PFSK-1 (cell line): ENCODE data around the gene DRD2.

Experiments
- FOXP2 ChIP-seq: optimal IDR thresholded peaks from 2 replicates; pipeline ENCODE3; 2011; ENCODE audit warnings: borderline replicate concordance, control low read depth, inconsistent platforms; ENCODE audit not compliant: insufficient read depth; ENCODE audit errors: extremely low read length, extremely low read depth
- POLR2AphosphoS5 ChIP-seq: IDR thresholded peaks from 2 replicates; pipeline ENCODE4 v1.6.1; 2012; ENCODE audit warnings: low read depth, mild to moderate bottlenecking, control low read depth, low read length, moderate library complexity
- SIN3A ChIP-seq: IDR thresholded peaks from 2 replicates; pipeline ENCODE4 v1.6.1; 2012; ENCODE audit warnings: mild to moderate bottlenecking, low read length, moderate library complexity, borderline replicate concordance; ENCODE audit not compliant: insufficient read depth
- TAF1 ChIP-seq: IDR thresholded peaks from 2 replicates; pipeline ENCODE4 v1.6.1; 2012; ENCODE audit warnings: low read length, control low read depth, borderline replicate concordance; ENCODE audit not compliant: insufficient read depth

- TF ChIP-seq FOXP2: no peak
- no peak for TF ChIP-seq TAF1
- no peak for TF ChIP-seq POLR2AphosphoS5
- no peak for TF ChIP-seq SIN3A
Observed at GRCh38 chr11:113454455-113454854, 20.7 kb downstream of the DRD2 start.
